Caco-2 (cell line): ENCODE results near the gene CD247. TPM values are rescaled to one million over a fixed set of nuclear protein-coding genes. Genes with fewer than 3 reads are reported as not detected.

Experiments
- BruUV-seq: library from RNA; stranded (reverse); fragments of 400-500 nt; replicated peaks from 2 replicates; lab custom pipeline; 2021; lab: Mats Ljungman, UMichigan
- CTCF ChIA-PET: fragments of 300-600 bp; sonication (Branson Sonifier 250); formaldehyde crosslinking; loops from one replicate; lab custom pipeline; 2022; ENCODE audit warnings: antibody characterized with exemption; lab: Charles Lee
- POLR2A ChIA-PET: fragments of 300-600 bp; sonication (Branson Sonifier 250); formaldehyde crosslinking; loops from one replicate; lab custom pipeline; 2022; ENCODE audit warnings: antibody characterized with exemption; lab: Charles Lee
- DNase-seq, 2 experiments: peaks; one replicate each; pipeline versions ENCODE4 v3.0.0 to v3.0.0-alpha.2; 2020 to 2022
- H3K27me3 ChIP-seq: replicated peaks from 2 replicates; pipeline ENCODE4 v1.6.0; 2011; ENCODE audit warnings: low read length; ENCODE audit not compliant: control insufficient read depth, insufficient read depth
- H3K36me3 ChIP-seq: 2 replicates; pipeline ENCODE4 v1.5.1; 2011; ENCODE audit warnings: low read length; ENCODE audit not compliant: control insufficient read depth, insufficient read depth
- H3K4me1 ChIP-seq: fragments of 250-450 bp; sonication (Bioruptor Pico); 2 replicates; pipeline ENCODE4 v1.5.1; 2020; ENCODE audit warnings: mild to moderate bottlenecking
- H3K4me3 ChIP-seq: 2 replicates; pipeline ENCODE4 v1.5.1; 2011; ENCODE audit warnings: low read depth, mild to moderate bottlenecking, control low read depth, low read length
- H3K9me3 ChIP-seq: fragments of 250-450 bp; sonication (Bioruptor Pico); 2 replicates; pipeline ENCODE4 v1.5.1; 2020; ENCODE audit warnings: mild to moderate bottlenecking, moderate library complexity
- H3K27ac Mint-ChIP-seq: one replicate; pipeline ENCODE4 v1.8.0; 2022; ENCODE audit warnings: mixed read lengths; ENCODE audit not compliant: unreplicated experiment
- H3K27me3 Mint-ChIP-seq: one replicate; pipeline ENCODE4 v1.8.0; 2022; ENCODE audit warnings: mixed read lengths; ENCODE audit not compliant: insufficient read depth, unreplicated experiment
- H3K36me3 Mint-ChIP-seq: one replicate; pipeline ENCODE4 v1.8.0; 2022; ENCODE audit warnings: mild to moderate bottlenecking, mixed read lengths; ENCODE audit not compliant: insufficient read depth, unreplicated experiment
- H3K4me1 Mint-ChIP-seq: one replicate; pipeline ENCODE4 v1.8.0; 2022; ENCODE audit warnings: low read depth, mixed read lengths; ENCODE audit not compliant: unreplicated experiment
- H3K4me3 Mint-ChIP-seq: one replicate; pipeline ENCODE4 v1.8.0; 2022; ENCODE audit warnings: mild to moderate bottlenecking, moderate library complexity, mixed read lengths; ENCODE audit not compliant: unreplicated experiment
- H3K9me3 Mint-ChIP-seq: one replicate; pipeline ENCODE4 v1.8.0; 2022; ENCODE audit warnings: mixed read lengths; ENCODE audit not compliant: unreplicated experiment
- CTCF ChIP-seq, 2 experiments: fragments of 200-600 bp in 1 of 2; IDR thresholded peaks; 1 replicate in 1 of 2; 2 replicates in 1 of 2; pipeline versions ENCODE4 v1.5.1 to v1.8.0; 2011 to 2022; ENCODE audit warnings: antibody characterized with exemption in 1 of 2, control low read depth in 1 of 2, inconsistent platforms in 1 of 2, low read depth in 1 of 2, low read length in 1 of 2, mild to moderate bottlenecking in 1 of 2, moderate library complexity in 1 of 2; ENCODE audit not compliant: insufficient read depth in 1 of 2, severe bottlenecking in 1 of 2, unreplicated experiment in 1 of 2
- intact Hi-C: fragments of 100-400 bp; cut with micrococcal nuclease; formaldehyde crosslinking; loops from one replicate; pipeline ENCODE4 v1.10.0; 2022; ENCODE audit not compliant: unreplicated experiment
- total RNA-seq: library from RNA; stranded (reverse); gene quantifications from 2 replicates; pipeline ENCODE4 v1.2.3, GENCODE V29; 2022

CD247 gene
- total RNA-seq, 1 experiment from 2014 or later, result not detected

DNA sequence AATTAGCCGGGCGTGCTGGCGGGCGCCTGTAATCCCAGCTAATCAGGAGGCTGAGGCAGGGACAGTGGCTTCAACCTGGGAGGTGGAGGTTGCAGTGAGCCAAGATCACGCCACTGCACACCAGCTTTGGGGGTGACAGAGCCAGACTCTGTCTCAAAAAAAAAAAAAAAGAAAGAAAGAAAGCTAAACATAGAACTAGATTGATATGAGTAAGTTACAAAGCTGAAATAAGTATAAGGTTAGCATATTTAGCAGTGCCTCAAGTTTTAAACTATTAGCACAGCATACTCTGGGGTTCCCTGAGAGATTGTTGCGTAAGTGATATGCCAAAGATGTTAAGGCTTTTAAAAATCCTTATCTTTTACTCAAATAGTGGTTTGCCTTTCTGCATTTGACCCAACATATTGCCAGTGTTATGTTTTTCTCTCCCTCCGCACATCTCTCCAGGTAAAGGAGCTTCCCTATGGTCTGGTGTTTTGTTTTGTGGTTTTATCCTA lies 126.1 kb downstream of the CD247 start:
- Mint-ChIP-seq H3K4me1 (no peaks in the 10 kb centered on the region), H3K27ac (no peak overlapping the region), H3K4me3 (no peak overlapping the region), H3K36me3 (peaks cover 6% of the 10 kb centered on the region), H3K9me3 (no peaks in the 10 kb centered on the region), H3K27me3 (no peaks in the 10 kb centered on the region)
- Histone ChIP-seq H3K4me3 (no peak overlapping the region), H3K36me3 (no peaks in the 10 kb centered on the region), H3K4me1 (no peaks in the 10 kb centered on the region), H3K9me3 (no peaks in the 10 kb centered on the region), H3K27me3 (no peaks in the 10 kb centered on the region)
- BruUV-seq, result no TSS peak
- CTCF ChIA-PET, result interaction anchor here (0.6 kb wide), 1 partner anchor 490 kb away, joined by 5 read pairs; no protein-coding TSS in a partner anchor
- POLR2A ChIA-PET, result no interaction called here
- no peak for TF ChIP-seq CTCF (IDR thresholded peaks at IDR 0.05; ENCODE audit: insufficient read depth in 1 of 2, low read depth in 1 of 2, low read length in 1 of 2, severe bottlenecking in 1 of 2, unreplicated experiment in 1 of 2)
- intact Hi-C loops, result no loop called here
- DNase-seq, result no peak

GRCh38 chr1:167388976-167389375 lies 129.4 kb downstream of the CD247 start:
- Histone ChIP-seq H3K36me3 (no peaks in the 10 kb centered on the region), H3K4me3 (no peak overlapping the region), H3K4me1 (no peaks in the 10 kb centered on the region), H3K27me3 (no peaks in the 10 kb centered on the region), H3K9me3 (no peaks in the 10 kb centered on the region)
- CTCF ChIA-PET, result no interaction called here
- DNase-seq, result no peak
- Mint-ChIP-seq H3K9me3 (no peaks in the 10 kb centered on the region), H3K27ac (no peak overlapping the region), H3K36me3 (peaks cover 21% of the 10 kb centered on the region), H3K27me3 (no peaks in the 10 kb centered on the region), H3K4me3 (no peak overlapping the region), H3K4me1 (no peaks in the 10 kb centered on the region)
- BruUV-seq, result no TSS peak
- TF ChIP-seq CTCF (IDR thresholded peaks at IDR 0.05; ENCODE audit: insufficient read depth in 1 of 2, low read depth in 1 of 2, low read length in 1 of 2, severe bottlenecking in 1 of 2, unreplicated experiment in 1 of 2), result no peak
- POLR2A ChIA-PET, result no interaction called here
- intact Hi-C loops, result no loop called here

GRCh38 chr1:167387251-167387910 lies 130.9 kb downstream of the CD247 start:
- H3K36me3 Mint-ChIP-seq, result peaks cover 21% of the 10 kb centered on the region
- BruUV-seq, result no TSS peak
- Histone ChIP-seq H3K27me3 (no peaks in the 10 kb centered on the region), H3K9me3 (no peaks in the 10 kb centered on the region), H3K4me3 (no peak overlapping the region), H3K4me1 (no peaks in the 10 kb centered on the region), H3K36me3 (no peaks in the 10 kb centered on the region)
- no peak for DNase-seq
- CTCF ChIA-PET, result no interaction called here
- no peaks in the 10 kb centered on the region for H3K27me3 Mint-ChIP-seq
- no peak overlapping the region for H3K4me3 Mint-ChIP-seq
- peaks cover under 1% of the 10 kb centered on the region for H3K4me1 Mint-ChIP-seq
- no peak for TF ChIP-seq CTCF (IDR thresholded peaks at IDR 0.05; ENCODE audit: insufficient read depth in 1 of 2, low read depth in 1 of 2, low read length in 1 of 2, severe bottlenecking in 1 of 2, unreplicated experiment in 1 of 2)
- no peak overlapping the region for H3K27ac Mint-ChIP-seq
- intact Hi-C loops, result no loop called here
- no peaks in the 10 kb centered on the region for H3K9me3 Mint-ChIP-seq
- POLR2A ChIA-PET, result no interaction called here

Other genes starting within 250 kb of the CD247 start
- gene CREG1, start 35.2 kb upstream of the CD247 start, total RNA-seq, result 80.7 and 91.5 TPM in 2 replicates
- gene RCSD1, start 111.7 kb upstream of the CD247 start, total RNA-seq, result not detected in 2 replicates
- gene MPZL1, start 203.5 kb upstream of the CD247 start, total RNA-seq, result 273 and 280 TPM in 2 replicates